Vein endothelial cell (primary cell): ENCODE data around the gene HSD17B12. TPM values are rescaled to one million over a fixed set of nuclear protein-coding genes. Genes with fewer than 3 reads are reported as not detected.

Experiments used
- small RNA-seq: library from RNA; depleted of rRNA; stranded (forward); fragments of <200 nt; gene quantifications from one replicate; pipeline ENCODE3, GENCODE V24; 2012
- total RNA-seq: library from RNA; depleted of rRNA; stranded (reverse); fragments of >200 nt; gene quantifications from 2 replicates; pipeline ENCODE4 v1.2.3, GENCODE V29; 2012

HSD17B12 gene
- total RNA-seq, result 91.2 and 96.7 TPM in 2 replicates

GRCh38 chr11:43680521-43681400 lies at the start of gene HSD17B12:
HSD17B12 (plus strand) TSS chr11:43680738; CDS start chr11:43680828, 90 bp downstream.

GRCh38 chr11:43880640-43881159 lies 200.2 kb downstream of the HSD17B12 start, which contains the start of gene ALKBH3:
ALKBH3 (plus strand) TSS chr11:43880831; CDS start chr11:43882653, 1,822 bp downstream.

Small RNA genes within 50 kb of the gene (small RNA-seq; reads per million reads assigned to genes)
- not detected for gene PHBP2
- not detected for gene RPL23AP63

Other genes starting within 250 kb of the HSD17B12 start
- gene ALKBH3, start 200.1 kb downstream of the HSD17B12 start, total RNA-seq, result 45.1 and 59.2 TPM in 2 replicates